Liver (tissue), 9 donors: ENCODE measurements around the gene HOXD13. TPM values are rescaled to one million over a fixed set of nuclear protein-coding genes. Genes with fewer than 3 reads are reported as not detected.

ENCODE experiments used
- DNase-seq: peaks from one replicate; pipeline ENCODE4 v3.0.0-alpha.2; 2017; ENCODE audit warnings: low spot score
- H3K27ac ChIP-seq, 2 donors: one replicate each; pipeline ENCODE4 v1.7.0; 2013; ENCODE audit warnings: inconsistent platforms in 2 of 2, low read length in 2 of 2, control low read depth in 1 of 2, low read depth in 1 of 2, mild to moderate bottlenecking in 1 of 2
- H3K27me3 ChIP-seq, 4 donors: one replicate each; pipeline versions ENCODE4 v1.6.1 to v1.7.0; 2013; ENCODE audit warnings: low read length in 3 of 4, inconsistent platforms in 1 of 4, mild to moderate bottlenecking in 1 of 4, moderate library complexity in 1 of 4; ENCODE audit not compliant: control insufficient read depth in 4 of 4, insufficient read depth in 4 of 4
- H3K36me3 ChIP-seq, 4 donors: one replicate each; pipeline versions ENCODE4 v1.6.1 to v1.7.0; 2013; ENCODE audit warnings: low read length in 3 of 4, mild to moderate bottlenecking in 3 of 4, low read depth in 1 of 4, moderate library complexity in 1 of 4; ENCODE audit not compliant: control insufficient read depth in 4 of 4, insufficient read depth in 3 of 4
- H3K4me1 ChIP-seq, 4 donors: one replicate each; pipeline versions ENCODE4 v1.6.1 to v1.7.0; 2013; ENCODE audit warnings: low read length in 3 of 4, mild to moderate bottlenecking in 3 of 4, moderate library complexity in 1 of 4; ENCODE audit not compliant: control insufficient read depth in 4 of 4, insufficient read depth in 4 of 4
- H3K4me3 ChIP-seq, 3 donors: one replicate each; pipeline versions ENCODE4 v1.6.1 to v1.7.0; 2013; ENCODE audit warnings: low read length in 3 of 3, control low read depth in 1 of 3, low read depth in 1 of 3, mild to moderate bottlenecking in 1 of 3
- H3K9ac ChIP-seq, 2 donors: one replicate each; pipeline ENCODE4 v1.7.0; 2013; ENCODE audit warnings: low read length in 2 of 2, mild to moderate bottlenecking in 2 of 2, moderate library complexity in 2 of 2, control low read depth in 1 of 2, low read depth in 1 of 2
- H3K9me3 ChIP-seq, 4 donors: one replicate each; pipeline versions ENCODE4 v1.6.1 to v1.7.0; 2013; ENCODE audit warnings: low read length in 3 of 4; ENCODE audit not compliant: control insufficient read depth in 4 of 4
- ATF3 ChIP-seq: IDR thresholded peaks from 2 replicates; pipeline ENCODE4 v1.6.1; 2016; ENCODE audit warnings: antibody characterized with exemption
- EGR1 ChIP-seq, 2 donors: IDR thresholded peaks; 2 replicates each; pipeline ENCODE4 v1.6.1; 2016 to 2018; ENCODE audit warnings: antibody characterized with exemption in 2 of 2, low read depth in 2 of 2
- FOXA1 ChIP-seq: IDR thresholded peaks from 2 replicates; pipeline ENCODE4 v1.6.1; 2016; ENCODE audit warnings: antibody characterized with exemption
- FOXA2 ChIP-seq: IDR thresholded peaks from 2 replicates; pipeline ENCODE4 v1.6.1; 2016; ENCODE audit warnings: antibody characterized with exemption
- HNF4A ChIP-seq, 2 donors: conservative IDR thresholded peaks; 2 replicates each; pipeline ENCODE4 v1.6.1; 2016; ENCODE audit warnings: antibody characterized with exemption in 2 of 2, mild to moderate bottlenecking in 2 of 2
- JUND ChIP-seq, 2 donors: IDR thresholded peaks; 2 replicates each; pipeline ENCODE4 v1.6.1; 2016; ENCODE audit warnings: antibody characterized with exemption in 2 of 2
- NR2F2 ChIP-seq: IDR thresholded peaks from 2 replicates; pipeline ENCODE4 v1.6.1; 2016; ENCODE audit warnings: antibody characterized with exemption
- RAD21 ChIP-seq, 2 donors: IDR thresholded peaks; 2 replicates each; pipeline ENCODE4 v1.6.1; 2016; ENCODE audit warnings: antibody characterized with exemption in 2 of 2, mild to moderate bottlenecking in 2 of 2
- SP1 ChIP-seq: IDR thresholded peaks from 2 replicates; pipeline ENCODE4 v1.6.1; 2018; ENCODE audit warnings: antibody characterized with exemption, mild to moderate bottlenecking
- TAF1 ChIP-seq: conservative IDR thresholded peaks from 2 replicates; pipeline ENCODE4 v1.6.1; 2016; ENCODE audit warnings: antibody characterized with exemption, mild to moderate bottlenecking
- YY1 ChIP-seq: IDR thresholded peaks from 2 replicates; pipeline ENCODE4 v1.6.1; 2016; ENCODE audit warnings: antibody characterized with exemption, mild to moderate bottlenecking
- WGBS: extraction: QIAGEN DNeasy Blood & Tissue Kit; methylation state at CpG from one replicate; pipeline ENCODE4 v1.1.7; 2013; 5-methylcytosine and 5-hydroxymethylcytosine counted together
- polyA plus RNA-seq, 2 donors: library from polyadenylated mRNA; stranded (reverse) in 1 of 2; unstranded in 1 of 2; fragments of 200-250 nt in 1 of 2; fragments of >200 nt in 1 of 2; fragmentation: Nextera tagmentation in 1 of 2; extraction: Ambion mirVana in 1 of 2; gene quantifications; one replicate each; pipeline versions ENCODE4 v1.2.1 to v1.2.3, GENCODE V29; 2013 to 2015
- total RNA-seq, 2 donors: library from RNA; depleted of rRNA; stranded (reverse); fragments of >200 nt; gene quantifications; one replicate each; pipeline ENCODE4 v1.2.3, GENCODE V29; 2014
- TF ChIP-seq, protein P1 (sequence below): fragments of 150-350 bp; IDR thresholded peaks from 2 replicates; pipeline ENCODE4 v1.5.1; 2017; ENCODE audit warnings: improper control_type of control experiment, low read depth, low read length; ENCODE audit not compliant: missing input control
- donor health status: healthy.
- donor health status: healthy.
- donor health status: healthy.
- donor health status: healthy.
- donor health status: healthy.

Gene HOXD13
- total and polyA plus RNA-seq, 4 donors, result not detected

- Histone ChIP-seq H3K4me1 (peaks cover 0 to 14% (median 4%) of the 10 kb centered on the region in 4 donors), H3K9me3 (no peaks in the 10 kb centered on the region), H3K27me3 (peaks cover 14 to 38% (median 34%) of the 10 kb centered on the region in 4 donors), H3K36me3 (no peaks in the 10 kb centered on the region), H3K9ac (no peak overlapping the region), H3K4me3 (no peak overlapping the region), H3K27ac (no peak overlapping the region)
- TF ChIP-seq JUND (IDR thresholded peaks at IDR 0.05), result no peak
- TF ChIP-seq NR2F2, result peak; percentile 11
- TF ChIP-seq YY1, result no peak
- 17% methylated on average over 7 of the region's 7 CpGs for WGBS
- no peak for DNase-seq
These were observed 18.1 kb downstream of the HOXD13 start for GRCh38 chr2:176110415-176111308.

GRCh38 chr2:176111309-176111663 lies 18.8 kb downstream of the HOXD13 start:
- H3K9me3 ChIP-seq, result no peaks in the 10 kb centered on the region
- no peaks in the 10 kb centered on the region for H3K36me3 ChIP-seq
- H3K27me3 ChIP-seq, result peaks cover 12 to 38% (median 35%) of the 10 kb centered on the region in 4 donors
- peaks cover under 1 to 12% (median 4%) of the 10 kb centered on the region in 4 donors for H3K4me1 ChIP-seq
- TF ChIP-seq EGR1 (IDR thresholded peaks at IDR 0.05; ENCODE audit: low read depth in 2 of 2) (no peak), HNF4A (conservative IDR thresholded peaks at IDR 0.05) (no peak), RAD21 (IDR thresholded peaks at IDR 0.05) (peak; percentile 34 to 54)
- TF ChIP-seq, protein P1, sequence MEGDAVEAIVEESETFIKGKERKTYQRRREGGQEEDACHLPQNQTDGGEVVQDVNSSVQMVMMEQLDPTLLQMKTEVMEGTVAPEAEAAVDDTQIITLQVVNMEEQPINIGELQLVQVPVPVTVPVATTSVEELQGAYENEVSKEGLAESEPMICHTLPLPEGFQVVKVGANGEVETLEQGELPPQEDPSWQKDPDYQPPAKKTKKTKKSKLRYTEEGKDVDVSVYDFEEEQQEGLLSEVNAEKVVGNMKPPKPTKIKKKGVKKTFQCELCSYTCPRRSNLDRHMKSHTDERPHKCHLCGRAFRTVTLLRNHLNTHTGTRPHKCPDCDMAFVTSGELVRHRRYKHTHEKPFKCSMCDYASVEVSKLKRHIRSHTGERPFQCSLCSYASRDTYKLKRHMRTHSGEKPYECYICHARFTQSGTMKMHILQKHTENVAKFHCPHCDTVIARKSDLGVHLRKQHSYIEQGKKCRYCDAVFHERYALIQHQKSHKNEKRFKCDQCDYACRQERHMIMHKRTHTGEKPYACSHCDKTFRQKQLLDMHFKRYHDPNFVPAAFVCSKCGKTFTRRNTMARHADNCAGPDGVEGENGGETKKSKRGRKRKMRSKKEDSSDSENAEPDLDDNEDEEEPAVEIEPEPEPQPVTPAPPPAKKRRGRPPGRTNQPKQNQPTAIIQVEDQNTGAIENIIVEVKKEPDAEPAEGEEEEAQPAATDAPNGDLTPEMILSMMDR, result peak; percentile 40
- WGBS, result 4% methylated on average over 16 of the region's 16 CpGs
- H3K27ac ChIP-seq, result no peak overlapping the region
- no peak overlapping the region for H3K9ac ChIP-seq
- DNase-seq, result no peak
- no peak overlapping the region for H3K4me3 ChIP-seq

DNA sequence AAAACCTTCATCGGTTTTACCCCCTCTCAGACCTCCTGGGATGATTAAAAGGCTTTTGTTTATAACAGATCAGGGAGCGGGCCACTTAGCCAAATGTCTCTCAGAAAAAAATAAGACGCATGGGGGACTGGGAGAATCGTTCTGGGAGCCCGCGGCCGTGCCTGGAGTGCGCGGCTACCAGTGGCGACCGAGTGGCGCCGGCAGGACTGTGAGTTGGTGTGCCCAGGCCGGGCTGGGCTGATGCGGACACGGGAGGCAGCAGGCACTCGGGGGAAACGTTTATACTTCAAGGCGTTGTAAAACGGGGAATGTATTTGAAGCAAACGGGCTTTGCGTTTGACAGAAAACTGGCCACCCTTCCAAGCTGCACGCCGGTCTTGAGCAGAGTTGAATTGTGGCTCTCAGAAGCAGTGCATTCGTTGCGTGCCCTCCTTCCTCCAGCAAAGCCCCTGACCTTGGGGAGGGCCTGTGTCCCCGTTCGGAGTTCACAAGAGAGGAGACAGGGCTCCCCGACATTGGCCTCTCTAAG lies 19.4 kb downstream of the HOXD13 start:
- Histone ChIP-seq H3K4me3 (no peak overlapping the region), H3K9ac (no peak overlapping the region)
- 10% methylated on average over 29 of the region's 29 CpGs for WGBS

More for the DNA sequence above, 19.4 kb downstream of the HOXD13 start:
- no peak for DNase-seq
- Histone ChIP-seq H3K4me1 (peaks cover 3 to 8% (median 4%) of the 10 kb centered on the region in 4 donors), H3K27me3 (peaks cover 15 to 41% (median 38%) of the 10 kb centered on the region in 4 donors), H3K27ac (no peak overlapping the region), H3K9me3 (peaks cover 0 to 2% (median 0%) of the 10 kb centered on the region in 4 donors), H3K36me3 (no peaks in the 10 kb centered on the region)
- no peak for TF ChIP-seq EGR1 (IDR thresholded peaks at IDR 0.05; ENCODE audit: low read depth in 2 of 2)
- TF ChIP-seq TAF1, result no peak
- no peak for TF ChIP-seq HNF4A (conservative IDR thresholded peaks at IDR 0.05)
- TF ChIP-seq YY1, result no peak
- TF ChIP-seq ATF3, result no peak
- no peak for TF ChIP-seq SP1
- TF ChIP-seq FOXA2, result no peak
- no peak for TF ChIP-seq RAD21 (IDR thresholded peaks at IDR 0.05)
- TF ChIP-seq, protein P1, result no peak
- no peak for TF ChIP-seq FOXA1
